Neural progenitor cell (in vitro differentiated cells): Measurements from ENCODE around the gene FYN. TPM values are rescaled to one million over a fixed set of nuclear protein-coding genes. Genes with fewer than 3 reads are reported as not detected.

Experiments used
- DNase-seq: peaks from one replicate; pipeline ENCODE4 v3.0.0-alpha.2; 2016; ENCODE audit warnings: low spot score
- H2AFZ ChIP-seq: fragments of 200-600 bp; sonication (generic); replicated peaks from 2 replicates; pipeline ENCODE4 v1.6.1; 2016; ENCODE audit warnings: antibody characterized with exemption
- H3F3A ChIP-seq: fragments of 200-600 bp; sonication (generic); 2 replicates; pipeline ENCODE4 v1.6.1; 2016; ENCODE audit warnings: antibody characterized with exemption, low read depth
- H3K27ac ChIP-seq: fragments of 200-600 bp; sonication (generic); 2 replicates; pipeline ENCODE4 v1.5.1; 2016; ENCODE audit warnings: mild to moderate bottlenecking
- H3K27me3 ChIP-seq: fragments of 200-600 bp; sonication (generic); 2 replicates; pipeline ENCODE4 v1.6.1; 2016; ENCODE audit warnings: mild to moderate bottlenecking, moderate library complexity
- H3K36me3 ChIP-seq: fragments of 200-600 bp; sonication (generic); 2 replicates; pipeline ENCODE4 v1.5.1; 2016
- H3K4me1 ChIP-seq: fragments of 200-600 bp; sonication (generic); 2 replicates; pipeline ENCODE4 v1.6.1; 2016; ENCODE audit warnings: mixed run types
- H3K4me2 ChIP-seq: fragments of 200-600 bp; sonication (generic); 2 replicates; pipeline ENCODE4 v1.6.1; 2016
- H3K4me3 ChIP-seq: fragments of 200-600 bp; sonication (generic); 2 replicates; pipeline ENCODE4 v1.5.1; 2016
- H3K79me2 ChIP-seq: fragments of 200-600 bp; sonication (generic); 2 replicates; pipeline ENCODE4 v1.6.1; 2016; ENCODE audit warnings: low read depth
- H3K9ac ChIP-seq: fragments of 200-600 bp; sonication (generic); 2 replicates; pipeline ENCODE4 v1.6.1; 2016
- H3K9me3 ChIP-seq: fragments of 200-600 bp; sonication (generic); 2 replicates; pipeline ENCODE4 v1.5.1; 2016; ENCODE audit warnings: low read depth
- H4K20me1 ChIP-seq: fragments of 200-600 bp; sonication (generic); 2 replicates; pipeline ENCODE4 v1.6.1; 2016; ENCODE audit warnings: low read depth
- H3K27ac Mint-ChIP-seq: 3 replicates; pipeline ENCODE4 v1.8.0; 2021; ENCODE audit warnings: mixed read lengths
- H3K27me3 Mint-ChIP-seq: 2 replicates; pipeline ENCODE4 v1.8.0; 2022; ENCODE audit warnings: low read depth, mild to moderate bottlenecking, inconsistent platforms, moderate library complexity, mixed read lengths; ENCODE audit not compliant: insufficient read depth
- H3K36me3 Mint-ChIP-seq: 3 replicates; pipeline ENCODE4 v1.8.0; 2021; ENCODE audit warnings: mixed read lengths
- H3K4me1 Mint-ChIP-seq: 3 replicates; pipeline ENCODE4 v1.8.0; 2021; ENCODE audit warnings: mixed read lengths
- H3K4me3 Mint-ChIP-seq: 3 replicates; pipeline ENCODE4 v1.8.0; 2021; ENCODE audit warnings: mild to moderate bottlenecking, moderate library complexity, mixed read lengths
- H3K9me3 Mint-ChIP-seq: 3 replicates; pipeline ENCODE4 v1.8.0; 2020; ENCODE audit warnings: mixed read lengths
- CTCF ChIP-seq: fragments of 200-600 bp; sonication (generic); IDR thresholded peaks from 2 replicates; pipeline ENCODE4 v1.5.1; 2017; ENCODE audit warnings: antibody characterized with exemption, mild to moderate bottlenecking
- EZH2 ChIP-seq: fragments of 200-600 bp; sonication (generic); IDR thresholded peaks from 2 replicates; pipeline ENCODE4 v1.6.1; 2017; ENCODE audit warnings: antibody characterized with exemption, mild to moderate bottlenecking, moderate library complexity
- EZH2phosphoT487 ChIP-seq: fragments of 200-600 bp; sonication (generic); IDR thresholded peaks from 2 replicates; pipeline ENCODE4 v1.6.1; 2017; ENCODE audit warnings: antibody characterized with exemption
- total RNA-seq: library from RNA; depleted of rRNA; stranded (reverse); fragments of >200 nt; gene quantifications from 2 replicates; pipeline ENCODE4 v1.2.3, GENCODE V29; 2015; ENCODE audit warnings: low replicate concordance

FYN gene
- total RNA-seq, 1 donor from 2014 or later, result 167 TPM

DNA sequence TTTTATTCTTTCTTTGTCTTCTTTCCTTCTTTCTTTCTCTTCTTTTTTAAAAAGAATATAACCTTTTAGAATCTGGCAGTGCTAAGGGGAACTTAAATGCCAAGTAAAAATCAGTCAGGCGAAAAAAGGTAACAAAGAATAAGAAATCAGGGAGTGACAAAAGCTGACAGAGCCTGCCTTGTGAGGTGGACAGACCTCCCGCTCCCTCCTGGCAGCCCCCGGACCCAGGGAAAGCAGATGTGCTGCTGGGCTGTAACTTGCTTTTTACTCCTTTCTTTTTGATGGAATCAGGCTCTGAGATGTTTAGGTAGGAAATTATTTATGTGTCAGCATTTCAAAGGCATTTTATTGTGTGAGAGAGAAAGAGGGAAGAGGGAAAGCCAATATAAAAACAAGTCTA is 172.1 kb downstream of the FYN start:
- Mint-ChIP-seq H3K27me3 (no peaks in the 10 kb centered on the region), H3K36me3 (peaks cover 29% of the 10 kb centered on the region), H3K27ac (peak overlapping the region; percentile 85), H3K4me1 (peaks cover 45% of the 10 kb centered on the region), H3K4me3 (peak overlapping the region; percentile 39), H3K9me3 (no peaks in the 10 kb centered on the region)
- Histone ChIP-seq H3K27ac (peak overlapping the region; percentile 64), H3K79me2 (no peaks in the 10 kb centered on the region), H2AFZ (no peak overlapping the region), H3K27me3 (no peaks in the 10 kb centered on the region), H3K4me1 (peaks cover 44% of the 10 kb centered on the region), H3K9ac (no peak overlapping the region), H3F3A (peaks cover 29% of the 10 kb centered on the region), H3K9me3 (no peaks in the 10 kb centered on the region), H3K4me2 (peak overlapping the region; percentile 67), H4K20me1 (no peaks in the 10 kb centered on the region), H3K4me3 (peak overlapping the region; percentile 22), H3K36me3 (peaks cover 11% of the 10 kb centered on the region)
- peak; percentile 76 for DNase-seq
- no peak for TF ChIP-seq CTCF
- TF ChIP-seq EZH2, result no peak

- H3K36me3 Mint-ChIP-seq, result peaks cover 30% of the 10 kb centered on the region
- peak overlapping the region; percentile 64 for H3K27ac ChIP-seq
- no peak overlapping the region for H3K27ac Mint-ChIP-seq
- H4K20me1 ChIP-seq, result no peaks in the 10 kb centered on the region
- H3K4me3 Mint-ChIP-seq, result no peak overlapping the region
- H3K27me3 Mint-ChIP-seq, result no peaks in the 10 kb centered on the region
- peaks cover 41% of the 10 kb centered on the region for H3K4me1 ChIP-seq
- H3K27me3 ChIP-seq, result no peaks in the 10 kb centered on the region
- peaks cover 11% of the 10 kb centered on the region for H3K36me3 ChIP-seq
- peaks cover 42% of the 10 kb centered on the region for H3K4me1 Mint-ChIP-seq
- H3K9me3 Mint-ChIP-seq, result no peaks in the 10 kb centered on the region
- no peak overlapping the region for H3K9ac ChIP-seq
- H2AFZ ChIP-seq, result no peak overlapping the region
- TF ChIP-seq CTCF (no peak), EZH2 (no peak), EZH2phosphoT487 (no peak)
- no peaks in the 10 kb centered on the region for H3K9me3 ChIP-seq
- peak overlapping the region; percentile 67 for H3K4me2 ChIP-seq
- H3F3A ChIP-seq, result peaks cover 27% of the 10 kb centered on the region
- H3K4me3 ChIP-seq, result no peak overlapping the region
- no peaks in the 10 kb centered on the region for H3K79me2 ChIP-seq
- DNase-seq, result peak; percentile 36
Observed at GRCh38 chr6:111700135-111700690, 173.0 kb downstream of the FYN start.

DNA sequence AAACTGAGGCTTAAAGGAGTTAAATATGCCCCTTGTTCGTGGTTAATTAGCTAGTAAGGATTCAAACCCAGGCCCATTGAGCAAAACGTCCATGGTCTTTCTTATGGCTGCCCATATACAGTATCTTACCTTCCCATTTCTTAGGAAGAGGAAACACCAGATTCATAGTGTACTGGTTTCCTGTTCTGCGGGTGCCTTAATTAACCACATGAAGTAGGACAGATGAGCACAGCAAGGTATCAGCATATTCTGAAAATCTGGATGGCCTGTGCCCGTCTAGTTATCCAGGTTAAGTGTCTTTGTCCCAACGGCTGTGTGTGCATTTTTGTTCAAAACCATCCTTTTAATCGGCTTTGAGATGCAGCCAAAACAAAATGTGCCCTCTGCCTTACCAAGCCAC is 174.1 kb downstream of the FYN start:
- Mint-ChIP-seq H3K36me3 (peaks cover 31% of the 10 kb centered on the region), H3K4me3 (no peak overlapping the region), H3K27me3 (no peaks in the 10 kb centered on the region), H3K4me1 (peaks cover 40% of the 10 kb centered on the region), H3K9me3 (no peaks in the 10 kb centered on the region), H3K27ac (no peak overlapping the region)
- H3K4me1 ChIP-seq, result peaks cover 39% of the 10 kb centered on the region
- H3K79me2 ChIP-seq, result no peaks in the 10 kb centered on the region
- peaks cover 26% of the 10 kb centered on the region for H3F3A ChIP-seq
- no peak overlapping the region for H2AFZ ChIP-seq
- no peaks in the 10 kb centered on the region for H3K27me3 ChIP-seq
- no peaks in the 10 kb centered on the region for H4K20me1 ChIP-seq
- peaks cover 11% of the 10 kb centered on the region for H3K36me3 ChIP-seq
- no peak for DNase-seq
- no peak overlapping the region for H3K9ac ChIP-seq
- no peak overlapping the region for H3K4me3 ChIP-seq
- TF ChIP-seq EZH2 (no peak), EZH2phosphoT487 (no peak)
- no peak overlapping the region for H3K27ac ChIP-seq
- H3K9me3 ChIP-seq, result no peaks in the 10 kb centered on the region
- H3K4me2 ChIP-seq, result no peak overlapping the region

DNA sequence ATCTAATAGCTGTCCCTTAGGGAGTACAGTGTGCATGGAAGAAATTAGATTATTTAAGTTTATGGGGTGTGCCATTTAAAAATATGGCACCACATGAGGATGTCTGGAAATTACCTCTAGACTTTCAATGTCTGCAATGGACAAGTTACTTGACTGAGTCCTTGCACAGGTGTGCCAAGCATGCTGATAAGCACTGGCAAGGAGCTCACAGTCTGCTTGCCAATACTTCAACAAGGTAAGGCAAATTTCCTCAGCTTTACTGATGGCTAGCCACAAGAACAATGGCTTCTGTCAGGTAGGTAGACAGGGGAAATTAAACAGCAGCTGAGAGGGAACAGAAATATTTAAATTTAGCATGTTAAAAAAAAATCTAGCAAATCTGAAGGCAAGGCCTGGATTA is 176.4 kb downstream of the FYN start:
- H3F3A ChIP-seq, result peaks cover 18% of the 10 kb centered on the region
- H3K27me3 ChIP-seq, result no peaks in the 10 kb centered on the region
- Mint-ChIP-seq H3K4me3 (no peak overlapping the region), H3K27ac (no peak overlapping the region), H3K36me3 (peaks cover 32% of the 10 kb centered on the region), H3K27me3 (peaks cover 3% of the 10 kb centered on the region), H3K9me3 (no peaks in the 10 kb centered on the region), H3K4me1 (peaks cover 28% of the 10 kb centered on the region)
- no peak overlapping the region for H3K4me2 ChIP-seq
- no peaks in the 10 kb centered on the region for H3K9me3 ChIP-seq
- H3K4me3 ChIP-seq, result no peak overlapping the region
- no peaks in the 10 kb centered on the region for H4K20me1 ChIP-seq
- no peaks in the 10 kb centered on the region for H3K79me2 ChIP-seq
- no peak overlapping the region for H2AFZ ChIP-seq
- H3K9ac ChIP-seq, result no peak overlapping the region
- peaks cover 7% of the 10 kb centered on the region for H3K36me3 ChIP-seq
- no peak for DNase-seq
- TF ChIP-seq EZH2phosphoT487 (no peak), CTCF (no peak), EZH2 (no peak)
- peaks cover 20% of the 10 kb centered on the region for H3K4me1 ChIP-seq
- H3K27ac ChIP-seq, result no peak overlapping the region
